ENCODE results near the gene TNNI3K. TPM values are rescaled to one million over a fixed set of nuclear protein-coding genes. Genes with fewer than 3 reads are reported as not detected.
A peak's percentile ranks its signal among the peaks of the same experiment; 100 is the strongest.

TNNI3K gene
- total RNA-seq, 1 donor: 1.3 TPM

- no peak for TF ChIP-seq CTCF (IDR thresholded peaks at IDR 0.05; ENCODE audit: insufficient read depth, low read depth, low read length)
- DNase-seq (ENCODE audit: low read depth): no peak
- H3K4me3 ChIP-seq (ENCODE audit: low read depth, low read length): no peak overlapping the region
Measured at GRCh38 chr1:74286414-74286813, 51.2 kb downstream of the TNNI3K start.

- TF ChIP-seq CTCF (IDR thresholded peaks at IDR 0.05; ENCODE audit: insufficient read depth, low read depth, low read length): no peak
- peak; percentile 11 for DNase-seq (ENCODE audit: low read depth)
- no peak overlapping the region for H3K4me3 ChIP-seq (ENCODE audit: low read depth, low read length)
Measured at GRCh38 chr1:74314438-74314837, 79.3 kb downstream of the TNNI3K start.

- DNase-seq (ENCODE audit: low read depth): no peak
- H3K4me3 ChIP-seq (ENCODE audit: low read depth, low read length): no peak overlapping the region
- TF ChIP-seq CTCF (IDR thresholded peaks at IDR 0.05; ENCODE audit: insufficient read depth, low read depth, low read length): no peak
Measured at GRCh38 chr1:74316302-74316701, 81.1 kb downstream of the TNNI3K start.

- TF ChIP-seq CTCF (IDR thresholded peaks at IDR 0.05; ENCODE audit: insufficient read depth, low read depth, low read length): no peak
- DNase-seq (ENCODE audit: low read depth): no peak
- H3K4me3 ChIP-seq (ENCODE audit: low read depth, low read length): no peak overlapping the region
Measured at GRCh38 chr1:74317663-74318062, 82.5 kb downstream of the TNNI3K start.

GRCh38 chr1:74323937-74324473 is 88.8 kb downstream of the TNNI3K start:
- DNase-seq (ENCODE audit: low read depth): no peak
- no peak overlapping the region for H3K4me3 ChIP-seq (ENCODE audit: low read depth, low read length)
- no peak for TF ChIP-seq CTCF (IDR thresholded peaks at IDR 0.05; ENCODE audit: insufficient read depth, low read depth, low read length)

- no peak for TF ChIP-seq CTCF (IDR thresholded peaks at IDR 0.05; ENCODE audit: insufficient read depth, low read depth, low read length)
- no peak for DNase-seq (ENCODE audit: low read depth)
- H3K4me3 ChIP-seq (ENCODE audit: low read depth, low read length): no peak overlapping the region
Measured at GRCh38 chr1:74324684-74325448, 89.7 kb downstream of the TNNI3K start.
